SK-N-SH (cell line): Measurements from ENCODE around the gene JMJD8. TPM values are rescaled to one million over a fixed set of nuclear protein-coding genes. Genes with fewer than 3 reads are reported as not detected.

Experiments
- CTCF ChIA-PET: fragments of 300-600, 350-600 bp; formaldehyde crosslinking; extraction: SDS; loops from one replicate; lab custom pipeline; 2021; lab: Yijun Ruan, JAX
- POLR2A ChIA-PET: fragments of 350-600 bp; sonication (Branson Sonifier 250); formaldehyde crosslinking; extraction: SDS; loops from one replicate; lab custom pipeline; 2020; ENCODE audit warnings: antibody characterized with exemption, inconsistent platforms; lab: Yijun Ruan, JAX
- DNase-seq: peaks from one replicate; pipeline ENCODE4 v3.0.0; 2012
- H2AFZ ChIP-seq: fragments of 200-600 bp; sonication (generic); 2 replicates; pipeline ENCODE4 v1.8.1; 2016; ENCODE audit warnings: antibody characterized with exemption, mild to moderate bottlenecking, low read depth
- H3F3A ChIP-seq: fragments of 200-600 bp; sonication (generic); replicated peaks from 2 replicates; pipeline ENCODE3; 2016; ENCODE audit warnings: antibody characterized with exemption, mild to moderate bottlenecking; ENCODE audit not compliant: insufficient read depth
- H3K27ac ChIP-seq, 2 experiments: fragments of 200-500 bp in 1 of 2; fragments of 200-600 bp in 1 of 2; sonication (Bioruptor generic) in 1 of 2; sonication (generic), shearing (Covaris generic) in 1 of 2; 2 replicates each; pipeline versions ENCODE4 v1.5.1 to v1.6.1; 2014 to 2016; ENCODE audit warnings: low read depth in 2 of 2, inconsistent platforms in 1 of 2, low read length in 1 of 2, mild to moderate bottlenecking in 1 of 2, mixed read lengths in 1 of 2
- H3K27me3 ChIP-seq: fragments of 200-600 bp; sonication (generic), shearing (Covaris generic); 2 replicates; pipeline ENCODE4 v1.6.1; 2016; ENCODE audit warnings: mixed run types; ENCODE audit not compliant: insufficient read depth
- H3K36me3 ChIP-seq, 2 experiments: fragments of 200-500 bp in 1 of 2; fragments of 200-600 bp in 1 of 2; sonication (Bioruptor generic) in 1 of 2; sonication (generic) in 1 of 2; replicated peaks in 1 of 2; 2 replicates each; pipeline versions ENCODE3 to v1.5.1; 2014 to 2016; ENCODE audit warnings: low read length in 1 of 2, mild to moderate bottlenecking in 1 of 2; ENCODE audit not compliant: insufficient read depth in 2 of 2, control insufficient read depth in 1 of 2
- H3K4me1 ChIP-seq, 2 experiments: fragments of 200-500 bp in 1 of 2; fragments of 200-600 bp in 1 of 2; sonication (Bioruptor generic) in 1 of 2; sonication (generic), shearing (Covaris generic) in 1 of 2; 2 replicates each; pipeline versions ENCODE4 v1.5.1 to v1.6.1; 2014 to 2016; ENCODE audit warnings: low read depth in 1 of 2, low read length in 1 of 2, mixed run types in 1 of 2; ENCODE audit not compliant: insufficient read depth in 2 of 2, control insufficient read depth in 1 of 2
- H3K4me2 ChIP-seq: fragments of 200-600 bp; sonication (generic), shearing (Covaris generic); 2 replicates; pipeline ENCODE4 v1.6.1; 2017; ENCODE audit warnings: mixed run types
- H3K4me3 ChIP-seq, 2 experiments: fragments of 200-500 bp in 1 of 2; fragments of 200-600 bp in 1 of 2; sonication (Bioruptor generic) in 1 of 2; sonication (generic), shearing (Covaris generic) in 1 of 2; 2 replicates each; pipeline versions ENCODE4 v1.5.1 to v1.8.1; 2014 to 2016; ENCODE audit warnings: low read depth in 2 of 2, inconsistent platforms in 1 of 2, low read length in 1 of 2, mild to moderate bottlenecking in 1 of 2, mixed read lengths in 1 of 2, moderate library complexity in 1 of 2
- H3K79me2 ChIP-seq: fragments of 200-600 bp; sonication (generic); 2 replicates; pipeline ENCODE4 v1.8.1; 2017; ENCODE audit warnings: mild to moderate bottlenecking; ENCODE audit not compliant: insufficient read depth
- H3K9ac ChIP-seq: fragments of 200-600 bp; sonication (generic); 2 replicates; pipeline ENCODE4 v1.6.1; 2017; ENCODE audit warnings: mixed run types
- H3K9me2 ChIP-seq: fragments of 200-600 bp; sonication (generic); 2 replicates; pipeline ENCODE4 v1.6.1; 2017; ENCODE audit warnings: mixed run types
- H3K9me3 ChIP-seq: fragments of 200-600 bp; sonication (generic); 2 replicates; pipeline ENCODE4 v1.6.1; 2017; ENCODE audit warnings: mixed run types, mild to moderate bottlenecking, moderate library complexity
- H4K20me1 ChIP-seq: fragments of 200-600 bp; sonication (generic); 2 replicates; pipeline ENCODE4 v1.6.1; 2017; ENCODE audit warnings: mild to moderate bottlenecking, mixed run types; ENCODE audit not compliant: insufficient read depth
- CHD2 ChIP-seq: fragments of 150-350 bp; IDR thresholded peaks from 2 replicates; pipeline ENCODE4 v1.6.1; 2018; ENCODE audit warnings: low read length; ENCODE audit not compliant: partially characterized antibody
- ELF1 ChIP-seq: IDR thresholded peaks from 2 replicates; pipeline ENCODE4 v1.4.0; 2012
- FOXJ3 ChIP-seq: sonication (generic); formaldehyde crosslinking; IDR thresholded peaks from 2 replicates; pipeline ENCODE4 v1.5.1; 2020; ENCODE audit warnings: mild to moderate bottlenecking, missing genetic modification reagents
- GABPA ChIP-seq: IDR thresholded peaks from 2 replicates; pipeline ENCODE4 v1.4.0; 2012; ENCODE audit warnings: low read depth, mild to moderate bottlenecking
- JUND ChIP-seq: IDR thresholded peaks from 2 replicates; pipeline ENCODE4 v1.4.0; 2012
- MEF2A ChIP-seq: IDR thresholded peaks from 2 replicates; pipeline ENCODE4 v1.4.0; 2012; ENCODE audit warnings: low read depth, borderline replicate concordance
- MXI1 ChIP-seq: IDR thresholded peaks from 2 replicates; pipeline ENCODE4 v1.6.1; 2012; ENCODE audit warnings: mild to moderate bottlenecking, low read depth, low read length, improper control_type of control experiment
- POLR2AphosphoS5 ChIP-seq: IDR thresholded peaks from 2 replicates; pipeline ENCODE4 v1.6.1; 2012; ENCODE audit warnings: low read depth, low read length
- RCOR1 ChIP-seq: fragments of 150-350 bp; IDR thresholded peaks from 2 replicates; pipeline ENCODE4 v1.6.1; 2017; ENCODE audit warnings: antibody characterized with exemption, low read length
- RFX5 ChIP-seq: IDR thresholded peaks from 2 replicates; pipeline ENCODE4 v1.6.1; 2012; ENCODE audit warnings: mild to moderate bottlenecking, improper control_type of control experiment, low read length
- SIN3A ChIP-seq: IDR thresholded peaks from 2 replicates; pipeline ENCODE4 v1.6.1; 2012; ENCODE audit warnings: low read depth, mild to moderate bottlenecking, low read length, moderate library complexity, borderline replicate concordance
- TAF1 ChIP-seq: IDR thresholded peaks from 2 replicates; pipeline ENCODE4 v1.6.1; 2012; ENCODE audit warnings: low read depth, mild to moderate bottlenecking, low read length, moderate library complexity, borderline replicate concordance
- YY1 ChIP-seq: IDR thresholded peaks from 2 replicates; pipeline ENCODE4 v1.4.0; 2012; ENCODE audit warnings: low read depth, mild to moderate bottlenecking
- WGBS: methylation state at CpG from one replicate; pipeline ENCODE4 v1.1.6; 2017; ENCODE audit warnings: low lambda C conversion rate; 5-methylcytosine and 5-hydroxymethylcytosine counted together
- polyA plus RNA-seq, 3 experiments: library from polyadenylated mRNA; depleted of rRNA; stranded (reverse); fragments of >200 nt; gene quantifications; 2 replicates each; pipeline ENCODE4 v1.2.3, GENCODE V29; 2012
- TF ChIP-seq, protein P1 (sequence below): fragments of 150-350 bp; IDR thresholded peaks from 2 replicates; pipeline ENCODE4 v1.6.1; 2017; ENCODE audit warnings: antibody characterized with exemption, low read length, low read depth, borderline replicate concordance
- TF ChIP-seq, protein P2 (sequence below): IDR thresholded peaks from 2 replicates; pipeline ENCODE4 v1.4.0; 2012; ENCODE audit warnings: low read depth
- TF ChIP-seq, protein P3 (sequence below): IDR thresholded peaks from 2 replicates; pipeline ENCODE4 v1.4.0; 2012; ENCODE audit warnings: low read depth, borderline replicate concordance

JMJD8 gene
- polyA plus RNA-seq, 1 of the 3 experiments (the other 2 are of a cell fraction): 67.0 TPM

DNA sequence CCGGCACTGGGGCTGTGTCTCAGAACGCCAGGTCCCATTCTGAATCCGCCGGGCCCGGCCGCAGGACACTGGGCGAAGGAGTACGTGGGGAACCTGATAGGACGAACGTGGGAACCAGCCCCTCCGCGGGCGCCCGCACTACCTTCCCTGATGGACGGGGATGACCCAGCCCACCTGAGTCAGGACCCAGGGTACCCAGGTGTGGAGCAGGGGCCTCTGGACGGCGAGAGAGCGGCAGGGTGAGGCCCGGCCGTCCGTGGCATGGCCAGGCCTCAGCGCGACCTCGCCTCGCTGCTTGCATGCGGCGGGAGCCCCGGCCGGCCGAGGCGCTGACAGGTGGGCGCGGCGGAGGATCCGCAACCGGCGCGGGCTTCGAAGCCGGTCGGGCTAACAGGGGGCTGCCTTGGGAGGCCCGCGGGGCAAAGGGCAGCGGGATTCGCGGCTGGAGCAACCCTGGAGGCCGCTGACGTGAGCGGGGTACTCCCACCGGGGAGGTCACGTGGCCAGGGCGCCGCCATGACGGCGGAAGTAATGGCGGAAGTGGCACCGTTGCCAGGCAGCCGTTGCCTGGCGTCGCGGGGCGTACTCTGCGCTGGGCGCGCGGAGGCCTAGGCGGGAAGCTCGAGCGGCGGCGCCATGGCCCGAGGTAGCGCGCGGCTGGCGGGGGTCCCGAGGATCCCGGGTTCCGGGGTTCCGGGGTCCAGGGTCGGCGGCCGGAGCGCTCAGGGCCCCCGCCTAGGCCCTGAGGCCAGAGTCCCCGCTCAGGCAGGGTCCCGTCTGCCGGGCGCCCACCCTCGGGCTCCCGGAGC lies 35.1 kb downstream of the JMJD8 start, which contains the start of gene WDR90:
Gene WDR90, plus strand, starts transcription at position 585 of the 809 bp plus-strand sequence. Its CDS starts 52 bp downstream, at position 637.
- Histone ChIP-seq H3K27ac (peak within 1 kb of the TSS; percentile 77 to 80), H4K20me1 (no peaks in the 10 kb centered on the region), H3K4me1 (peaks cover 4 to 29% of the 10 kb centered on the region in 2 experiments; a peak in 2 of 4 replicates), H3K79me2 (peaks cover 19% of the 10 kb centered on the region; the same call in 1 of the 2 replicates), H3K9me2 (no peaks in the 10 kb centered on the region), H3K9me3 (no peaks in the 10 kb centered on the region), H3K4me2 (peak within 1 kb of the TSS; percentile 91), H3K36me3 (peaks cover 0 to 11% of the 10 kb centered on the region in 2 experiments), H3K4me3 (peak within 1 kb of the TSS; percentile 70 to 76), H3K27me3 (no peaks in the 10 kb centered on the region), H3F3A (peaks cover 5% of the 10 kb centered on the region), H2AFZ (peak within 1 kb of the TSS; percentile 65; the same call in 1 of the 2 replicates), H3K9ac (peak within 1 kb of the TSS; percentile 85)
- peak; percentile 99 for DNase-seq
- ChIA-PET POLR2A (interaction anchor here (0.7 to 1.6 kb wide), 8 partner anchors 10 to 79 kb away, joined by 3 to 5 read pairs (median 3); partner anchors contain the start of genes METTL26 and STUB1), CTCF (interaction anchor here (0.7 to 7.8 kb wide), 22 partner anchors 10 to 257 kb away, joined by 3 to 92 read pairs (median 5); partner anchors contain the start of genes METTL26, RHBDL1, RHOT2 and STUB1)
- 24% methylated on average over 8 of the region's 91 CpGs for WGBS
- TF ChIP-seq, protein P1, sequence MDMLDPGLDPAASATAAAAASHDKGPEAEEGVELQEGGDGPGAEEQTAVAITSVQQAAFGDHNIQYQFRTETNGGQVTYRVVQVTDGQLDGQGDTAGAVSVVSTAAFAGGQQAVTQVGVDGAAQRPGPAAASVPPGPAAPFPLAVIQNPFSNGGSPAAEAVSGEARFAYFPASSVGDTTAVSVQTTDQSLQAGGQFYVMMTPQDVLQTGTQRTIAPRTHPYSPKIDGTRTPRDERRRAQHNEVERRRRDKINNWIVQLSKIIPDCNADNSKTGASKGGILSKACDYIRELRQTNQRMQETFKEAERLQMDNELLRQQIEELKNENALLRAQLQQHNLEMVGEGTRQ: peak; percentile 78
- TF ChIP-seq MXI1: peak; percentile 99
- TF ChIP-seq ELF1: peak; percentile 72
- TF ChIP-seq RFX5: no peak
- TF ChIP-seq, protein P2, sequence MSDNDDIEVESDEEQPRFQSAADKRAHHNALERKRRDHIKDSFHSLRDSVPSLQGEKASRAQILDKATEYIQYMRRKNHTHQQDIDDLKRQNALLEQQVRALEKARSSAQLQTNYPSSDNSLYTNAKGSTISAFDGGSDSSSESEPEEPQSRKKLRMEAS: peak; percentile 95
- TF ChIP-seq YY1: peak; percentile 93
- TF ChIP-seq JUND: no peak
- TF ChIP-seq, protein P3, sequence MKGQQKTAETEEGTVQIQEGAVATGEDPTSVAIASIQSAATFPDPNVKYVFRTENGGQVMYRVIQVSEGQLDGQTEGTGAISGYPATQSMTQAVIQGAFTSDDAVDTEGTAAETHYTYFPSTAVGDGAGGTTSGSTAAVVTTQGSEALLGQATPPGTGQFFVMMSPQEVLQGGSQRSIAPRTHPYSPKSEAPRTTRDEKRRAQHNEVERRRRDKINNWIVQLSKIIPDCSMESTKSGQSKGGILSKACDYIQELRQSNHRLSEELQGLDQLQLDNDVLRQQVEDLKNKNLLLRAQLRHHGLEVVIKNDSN: peak; percentile 98
- TF ChIP-seq FOXJ3: no peak
- peak; percentile 97 for TF ChIP-seq SIN3A
- TF ChIP-seq TAF1: peak; percentile 73; the same call in 1 of the 2 replicates
- TF ChIP-seq POLR2AphosphoS5: 0 out of 2 replicates have a peak, but pooled peaks have one; percentile 49
- TF ChIP-seq GABPA: peak; percentile 85
- peak; percentile 67 for TF ChIP-seq CHD2
- TF ChIP-seq RCOR1: no peak
- no peak for TF ChIP-seq MEF2A
